OCI-LY3 (cell line): ENCODE data around the gene FCN2.

Source experiments
- H2AFZ ChIP-seq: fragments of 200-600, 300-600 bp; shearing (Covaris generic); 2 replicates; pipeline ENCODE4 v1.6.0; 2014; ENCODE audit warnings: antibody characterized with exemption, low read depth, low read length
- H3K27ac ChIP-seq: fragments of 200-600, 300-600 bp; sonication (generic); 2 replicates; pipeline ENCODE4 v1.5.1; 2014; ENCODE audit warnings: mild to moderate bottlenecking, low read length, moderate library complexity, mixed read lengths
- H3K27me3 ChIP-seq: fragments of 200-600, 300-600 bp; sonication (generic); 2 replicates; pipeline ENCODE4 v1.6.1; 2014; ENCODE audit warnings: low read depth, low read length, mixed read lengths
- H3K36me3 ChIP-seq: fragments of 200-600, 300-600 bp; sonication (generic); replicated peaks from 2 replicates; pipeline ENCODE3; 2014; ENCODE audit warnings: low read depth, low read length, mixed read lengths
- H3K4me1 ChIP-seq: fragments of 300-600, 200-600 bp; sonication (generic); 2 replicates; pipeline ENCODE4 v1.6.1; 2014; ENCODE audit warnings: low read length, mixed read lengths
- H3K4me2 ChIP-seq: fragments of 200-600, 300-600 bp; sonication (generic); 2 replicates; pipeline ENCODE4 v1.6.1; 2014; ENCODE audit warnings: low read length, mixed read lengths
- H3K4me3 ChIP-seq: fragments of 300-600, 200-600 bp; sonication (generic); 2 replicates; pipeline ENCODE4 v1.5.1; 2014; ENCODE audit warnings: antibody characterized with exemption, mild to moderate bottlenecking, low read length, moderate library complexity
- H3K79me2 ChIP-seq: fragments of 300-600, 200-600 bp; shearing (Covaris generic); 2 replicates; pipeline ENCODE4 v1.6.1; 2014; ENCODE audit warnings: mild to moderate bottlenecking, low read length, mixed read lengths
- H3K9ac ChIP-seq: fragments of 300-600, 200-600 bp; shearing (Covaris generic); 2 replicates; pipeline ENCODE4 v1.6.0; 2014; ENCODE audit warnings: mild to moderate bottlenecking, low read length, moderate library complexity
- H3K9me3 ChIP-seq: fragments of 200-600, 300-600 bp; shearing (Covaris generic); 2 replicates; pipeline ENCODE4 v1.6.1; 2014; ENCODE audit warnings: low read length, mixed read lengths; ENCODE audit not compliant: insufficient read depth
- H4K20me1 ChIP-seq: fragments of 200-600, 300-600 bp; sonication (generic); 2 replicates; pipeline ENCODE4 v1.6.1; 2016; ENCODE audit warnings: low read length, mixed read lengths; ENCODE audit not compliant: insufficient read depth
- EZH2phosphoT487 ChIP-seq: fragments of 200-600 bp; shearing (Covaris generic); IDR thresholded peaks from 2 replicates; pipeline ENCODE4 v1.6.1; 2018; ENCODE audit warnings: antibody characterized with exemption, mixed run types, low read depth
- TF ChIP-seq, protein P1 (sequence below): fragments of 200-600, 300-600 bp; sonication (generic); IDR thresholded peaks from 2 replicates; pipeline ENCODE4 v1.5.1; 2014; ENCODE audit warnings: antibody characterized with exemption, low read length, low read depth

FCN2 gene

DNA sequence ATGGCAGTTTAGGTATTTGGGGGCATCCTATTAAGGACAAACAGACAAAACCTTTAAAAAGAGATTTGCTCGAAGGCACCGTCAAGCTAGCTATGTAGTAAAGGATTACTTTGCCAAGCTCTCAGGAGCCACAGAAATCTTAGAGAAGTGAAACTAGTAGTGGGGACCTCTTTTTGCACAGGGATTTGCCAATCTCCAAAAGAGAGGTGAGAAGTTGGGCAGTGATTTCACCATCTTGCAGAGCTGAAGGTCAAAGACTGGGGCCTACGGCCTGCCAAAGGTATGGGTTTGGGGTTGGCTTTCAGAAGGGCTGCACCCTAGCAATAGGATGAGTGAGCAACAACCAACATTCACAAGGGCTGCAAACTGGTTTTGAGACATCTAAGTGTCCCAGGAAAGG lies 38.7 kb downstream of the FCN2 start:
- Histone ChIP-seq H3K36me3 (no peaks in the 10 kb centered on the region), H3K9ac (no peak overlapping the region), H4K20me1 (no peaks in the 10 kb centered on the region), H3K79me2 (no peaks in the 10 kb centered on the region), H3K9me3 (peaks cover 8% of the 10 kb centered on the region; the same call in 1 of the 2 replicates), H3K4me1 (peaks cover 15% of the 10 kb centered on the region), H3K4me2 (no peak overlapping the region), H3K27me3 (no peaks in the 10 kb centered on the region), H3K27ac (no peak overlapping the region), H3K4me3 (no peak overlapping the region), H2AFZ (no peak overlapping the region)
- TF ChIP-seq, protein P1, sequence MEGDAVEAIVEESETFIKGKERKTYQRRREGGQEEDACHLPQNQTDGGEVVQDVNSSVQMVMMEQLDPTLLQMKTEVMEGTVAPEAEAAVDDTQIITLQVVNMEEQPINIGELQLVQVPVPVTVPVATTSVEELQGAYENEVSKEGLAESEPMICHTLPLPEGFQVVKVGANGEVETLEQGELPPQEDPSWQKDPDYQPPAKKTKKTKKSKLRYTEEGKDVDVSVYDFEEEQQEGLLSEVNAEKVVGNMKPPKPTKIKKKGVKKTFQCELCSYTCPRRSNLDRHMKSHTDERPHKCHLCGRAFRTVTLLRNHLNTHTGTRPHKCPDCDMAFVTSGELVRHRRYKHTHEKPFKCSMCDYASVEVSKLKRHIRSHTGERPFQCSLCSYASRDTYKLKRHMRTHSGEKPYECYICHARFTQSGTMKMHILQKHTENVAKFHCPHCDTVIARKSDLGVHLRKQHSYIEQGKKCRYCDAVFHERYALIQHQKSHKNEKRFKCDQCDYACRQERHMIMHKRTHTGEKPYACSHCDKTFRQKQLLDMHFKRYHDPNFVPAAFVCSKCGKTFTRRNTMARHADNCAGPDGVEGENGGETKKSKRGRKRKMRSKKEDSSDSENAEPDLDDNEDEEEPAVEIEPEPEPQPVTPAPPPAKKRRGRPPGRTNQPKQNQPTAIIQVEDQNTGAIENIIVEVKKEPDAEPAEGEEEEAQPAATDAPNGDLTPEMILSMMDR: no peak
- no peak for TF ChIP-seq EZH2phosphoT487

DNA sequence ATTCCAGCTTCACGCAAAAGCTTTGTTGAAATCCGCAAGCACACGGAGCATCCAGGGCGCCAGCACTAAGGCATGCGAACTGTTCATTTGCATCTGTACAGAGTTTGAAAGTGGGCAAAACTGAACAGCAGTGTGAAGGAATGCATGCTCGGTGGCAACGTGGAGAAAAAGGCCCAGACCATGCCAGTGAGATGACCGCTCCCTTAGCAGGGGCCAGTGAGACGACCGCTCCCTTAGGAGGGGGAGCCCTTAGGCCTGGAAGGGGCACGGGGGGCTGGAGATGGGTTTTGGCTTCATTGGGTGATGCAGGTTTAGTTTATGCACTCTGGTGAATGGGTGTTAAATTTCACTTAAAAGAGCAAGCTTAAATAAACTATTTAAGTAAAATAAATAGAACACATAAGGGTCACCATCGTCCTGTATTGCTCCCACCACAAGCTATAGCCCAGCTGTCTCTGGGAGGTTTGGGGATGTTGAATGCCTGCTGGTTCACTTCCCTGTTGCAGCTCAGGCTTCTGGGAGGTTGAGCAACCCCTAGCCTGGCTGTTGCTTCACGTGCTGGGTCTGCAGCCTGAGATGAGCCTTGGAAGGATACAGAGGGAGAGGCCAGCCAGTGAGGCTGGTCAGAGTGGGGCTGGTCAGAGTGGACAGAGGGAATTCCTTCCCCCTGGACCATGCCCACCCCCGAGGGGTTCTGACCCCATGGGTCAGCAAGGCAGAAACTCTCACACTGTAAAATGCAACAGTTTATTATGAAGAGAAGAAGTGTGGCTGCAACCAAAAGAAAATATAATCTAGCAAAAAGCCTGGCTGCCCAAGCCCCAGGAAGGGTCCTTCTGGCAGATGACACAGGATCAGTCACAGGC lies 41.7 kb downstream of the FCN2 start:
- H2AFZ ChIP-seq: 0 out of 2 replicates have a peak overlapping the region, but pooled peaks have one; percentile 54
- TF ChIP-seq, protein P1: no peak
- TF ChIP-seq EZH2phosphoT487: no peak
- H3K27me3 ChIP-seq: no peaks in the 10 kb centered on the region

DNA sequence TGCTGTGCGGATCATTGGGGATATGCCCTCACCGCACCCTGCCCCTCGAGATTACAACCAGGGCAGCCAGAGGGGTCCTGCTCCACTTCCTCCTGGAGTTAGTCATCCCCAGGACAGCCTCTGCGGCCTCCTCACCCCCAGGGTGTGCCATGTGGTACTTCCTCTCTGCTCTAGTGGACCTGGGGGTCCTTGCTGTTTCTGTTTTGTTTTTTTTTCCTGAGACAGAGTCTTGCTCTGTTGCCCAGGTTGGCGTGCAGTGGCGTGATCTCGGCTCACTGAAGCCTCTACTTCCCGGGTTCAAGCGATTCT lies 42.3 kb downstream of the FCN2 start:
- no peak overlapping the region for H2AFZ ChIP-seq
- no peaks in the 10 kb centered on the region for H4K20me1 ChIP-seq
- H3K4me2 ChIP-seq: no peak overlapping the region

More for the DNA sequence above, 41.7 kb downstream of the FCN2 start:
- Histone ChIP-seq H3K4me2 (no peak overlapping the region), H3K36me3 (no peaks in the 10 kb centered on the region), H3K4me3 (no peak overlapping the region), H3K4me1 (peaks cover 33% of the 10 kb centered on the region), H4K20me1 (no peaks in the 10 kb centered on the region), H3K9ac (no peak overlapping the region), H3K9me3 (peaks cover 8% of the 10 kb centered on the region; the same call in 1 of the 2 replicates), H3K79me2 (no peaks in the 10 kb centered on the region), H3K27ac (no peak overlapping the region)

DNA sequence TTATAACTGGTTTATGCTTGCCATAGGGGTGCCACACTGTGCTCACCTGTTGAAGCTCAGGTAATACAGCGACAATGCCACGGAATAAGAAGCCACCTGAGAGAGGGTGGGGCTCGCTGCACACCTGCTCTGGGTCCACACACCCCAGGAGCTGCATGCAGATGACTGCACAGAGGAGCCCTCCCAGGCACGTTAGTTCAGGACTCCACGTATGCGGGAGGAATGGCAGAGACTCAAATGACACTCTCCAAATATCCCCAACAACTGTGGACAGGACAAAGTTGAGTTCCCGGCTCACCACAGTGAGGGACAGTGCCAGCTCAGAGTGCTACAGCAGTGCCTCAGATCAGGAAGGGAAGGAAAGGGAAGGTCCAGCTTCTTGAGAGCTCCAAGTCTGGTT lies 42.9 kb downstream of the FCN2 start:
- no peaks in the 10 kb centered on the region for H4K20me1 ChIP-seq
- H2AFZ ChIP-seq: no peak overlapping the region
- H3K36me3 ChIP-seq: no peaks in the 10 kb centered on the region
- TF ChIP-seq, protein P1: no peak
- no peak for TF ChIP-seq EZH2phosphoT487
- no peak overlapping the region for H3K4me2 ChIP-seq
- no peaks in the 10 kb centered on the region for H3K27me3 ChIP-seq
- H3K4me3 ChIP-seq: no peak overlapping the region
- peaks cover 45% of the 10 kb centered on the region for H3K4me1 ChIP-seq
- peaks cover 8% of the 10 kb centered on the region; the same call in 1 of the 2 replicates for H3K9me3 ChIP-seq
- no peak overlapping the region for H3K27ac ChIP-seq
- no peak overlapping the region for H3K9ac ChIP-seq
- H3K79me2 ChIP-seq: no peaks in the 10 kb centered on the region

More for the DNA sequence above, 42.3 kb downstream of the FCN2 start:
- Histone ChIP-seq H3K4me1 (peaks cover 39% of the 10 kb centered on the region), H3K27ac (no peak overlapping the region), H3K79me2 (no peaks in the 10 kb centered on the region), H3K36me3 (no peaks in the 10 kb centered on the region), H3K9me3 (peaks cover 8% of the 10 kb centered on the region; the same call in 1 of the 2 replicates), H3K4me3 (no peak overlapping the region), H3K27me3 (no peaks in the 10 kb centered on the region), H3K9ac (no peak overlapping the region)
- TF ChIP-seq, protein P1: no peak
- TF ChIP-seq EZH2phosphoT487: no peak
